GM12872 (cell line): ENCODE results near the gene SOCS1.

Experiments used
- TF ChIP-seq, protein P1 (sequence below): IDR thresholded peaks from 3 replicates; pipeline ENCODE4 v1.5.1; 2011; ENCODE audit warnings: low read depth, mild to moderate bottlenecking, low read length, moderate library complexity; ENCODE audit not compliant: insufficient read depth

Gene SOCS1

DNA sequence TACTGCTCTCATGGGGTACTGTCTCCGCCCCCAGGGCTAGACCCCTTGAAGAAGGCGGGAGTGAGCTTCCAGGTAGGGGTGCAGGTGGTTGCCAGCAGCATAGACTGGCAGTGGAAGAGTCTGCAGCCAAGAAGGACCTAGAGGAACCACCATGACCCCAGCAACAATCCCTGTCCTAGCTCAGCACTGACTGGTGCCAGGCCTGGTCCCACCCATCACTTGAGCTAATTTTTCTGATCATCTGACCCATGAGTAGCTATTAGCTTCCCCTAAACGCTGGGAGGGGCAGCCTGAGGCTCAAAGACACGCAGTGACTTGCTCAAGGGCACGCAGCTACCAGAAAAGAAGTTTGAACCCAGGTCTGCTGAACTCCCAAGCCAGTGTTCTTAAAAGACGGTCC is 16.5 kb upstream of the SOCS1 start:
- TF ChIP-seq, protein P1, sequence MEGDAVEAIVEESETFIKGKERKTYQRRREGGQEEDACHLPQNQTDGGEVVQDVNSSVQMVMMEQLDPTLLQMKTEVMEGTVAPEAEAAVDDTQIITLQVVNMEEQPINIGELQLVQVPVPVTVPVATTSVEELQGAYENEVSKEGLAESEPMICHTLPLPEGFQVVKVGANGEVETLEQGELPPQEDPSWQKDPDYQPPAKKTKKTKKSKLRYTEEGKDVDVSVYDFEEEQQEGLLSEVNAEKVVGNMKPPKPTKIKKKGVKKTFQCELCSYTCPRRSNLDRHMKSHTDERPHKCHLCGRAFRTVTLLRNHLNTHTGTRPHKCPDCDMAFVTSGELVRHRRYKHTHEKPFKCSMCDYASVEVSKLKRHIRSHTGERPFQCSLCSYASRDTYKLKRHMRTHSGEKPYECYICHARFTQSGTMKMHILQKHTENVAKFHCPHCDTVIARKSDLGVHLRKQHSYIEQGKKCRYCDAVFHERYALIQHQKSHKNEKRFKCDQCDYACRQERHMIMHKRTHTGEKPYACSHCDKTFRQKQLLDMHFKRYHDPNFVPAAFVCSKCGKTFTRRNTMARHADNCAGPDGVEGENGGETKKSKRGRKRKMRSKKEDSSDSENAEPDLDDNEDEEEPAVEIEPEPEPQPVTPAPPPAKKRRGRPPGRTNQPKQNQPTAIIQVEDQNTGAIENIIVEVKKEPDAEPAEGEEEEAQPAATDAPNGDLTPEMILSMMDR: no peak

DNA sequence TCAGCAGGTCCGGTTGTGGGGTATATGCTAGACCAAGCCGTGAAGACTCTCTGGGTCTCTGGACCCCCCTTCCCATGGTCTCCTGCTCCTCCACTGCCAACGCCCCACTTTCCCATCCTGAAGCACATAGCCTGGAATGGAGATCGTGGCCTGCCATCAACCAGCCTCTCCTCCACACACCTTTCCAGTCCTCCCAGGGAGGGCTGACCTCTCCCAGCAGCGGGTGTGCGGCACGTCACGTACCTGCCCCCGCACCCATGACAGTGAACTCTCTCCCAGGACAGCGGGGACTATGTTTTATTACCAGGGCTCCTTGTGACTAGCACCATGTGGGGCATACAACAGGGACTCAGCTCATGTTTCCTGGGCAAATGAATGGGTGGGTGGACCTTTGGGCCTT is 15.6 kb upstream of the SOCS1 start:
- TF ChIP-seq, protein P1: no peak

DNA sequence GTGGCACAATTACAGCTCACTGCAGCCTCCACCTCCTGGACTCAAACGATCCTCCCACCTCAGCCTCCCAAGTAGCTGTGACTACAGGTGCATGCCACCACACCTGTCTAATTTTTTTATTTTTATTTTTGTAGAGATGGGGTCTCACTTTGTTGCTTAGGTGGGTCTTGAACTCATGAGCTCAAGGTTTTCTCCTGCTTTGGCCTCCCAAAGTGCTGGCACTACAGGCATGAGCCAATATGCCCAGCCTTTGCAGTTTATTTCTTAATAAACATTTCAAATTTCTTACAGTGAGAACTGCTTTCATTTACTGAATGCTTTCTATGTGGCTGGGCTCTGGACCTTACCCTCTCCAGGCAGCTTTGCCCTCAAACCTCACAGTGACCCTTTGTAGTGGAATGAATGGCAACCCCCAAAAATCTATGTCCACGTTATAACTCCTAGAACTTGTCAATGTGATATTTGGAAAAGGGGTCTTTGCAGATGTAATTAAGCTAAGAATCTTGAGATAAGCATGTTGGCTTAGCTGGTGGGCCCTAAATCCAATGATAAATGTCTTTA is 14.7 kb upstream of the SOCS1 start:
- TF ChIP-seq, protein P1: no peak

DNA sequence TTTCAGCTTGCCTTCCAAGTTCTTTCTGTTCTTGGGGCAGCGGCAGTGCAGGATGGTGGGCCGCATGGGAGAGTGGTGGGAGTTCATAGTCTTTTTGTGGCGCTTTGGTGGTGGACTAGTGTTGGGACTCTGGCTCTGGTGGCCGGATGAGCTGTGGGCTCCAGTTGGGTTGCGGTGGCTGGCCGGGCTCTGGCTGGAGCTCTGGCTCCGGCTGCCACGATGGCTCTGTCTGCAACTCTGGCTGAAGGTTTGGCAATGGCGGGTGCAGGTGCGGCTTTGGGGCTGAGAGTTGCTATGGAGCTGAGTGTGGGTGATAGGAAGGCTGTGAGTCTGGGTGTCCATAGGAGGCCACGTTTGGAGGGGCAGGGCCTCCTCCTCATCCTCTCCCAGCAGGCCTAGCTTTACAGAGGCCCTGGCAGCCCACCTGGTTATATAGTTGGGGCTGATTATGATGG is 12.9 kb upstream of the SOCS1 start, which contains the start of gene TNP2:
TSS of gene TNP2 (minus strand) at position 405 of the 455 bp plus-strand sequence. CDS start at position 342, 63 bp downstream.
- TF ChIP-seq, protein P1: no peak

DNA sequence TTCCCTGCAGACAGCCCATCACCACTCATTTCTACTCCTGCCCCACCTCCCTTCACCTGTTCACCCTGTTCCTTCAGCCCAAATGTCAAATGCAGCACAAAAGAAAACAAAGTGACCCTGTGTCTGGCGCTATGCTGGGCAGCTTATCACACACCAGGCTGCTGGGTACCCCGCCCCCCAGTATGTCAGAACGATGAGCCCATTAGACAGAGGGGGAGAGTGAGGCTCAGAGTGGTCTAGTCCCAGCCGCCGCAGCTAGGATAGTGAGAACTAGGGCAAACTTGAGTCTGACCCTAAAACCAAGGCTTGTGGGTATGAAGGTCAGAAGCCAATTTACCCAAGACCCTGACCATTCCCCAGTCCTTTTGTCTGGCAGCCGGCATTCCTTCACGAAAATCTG is 9.1 kb upstream of the SOCS1 start:
- TF ChIP-seq, protein P1: no peak

DNA sequence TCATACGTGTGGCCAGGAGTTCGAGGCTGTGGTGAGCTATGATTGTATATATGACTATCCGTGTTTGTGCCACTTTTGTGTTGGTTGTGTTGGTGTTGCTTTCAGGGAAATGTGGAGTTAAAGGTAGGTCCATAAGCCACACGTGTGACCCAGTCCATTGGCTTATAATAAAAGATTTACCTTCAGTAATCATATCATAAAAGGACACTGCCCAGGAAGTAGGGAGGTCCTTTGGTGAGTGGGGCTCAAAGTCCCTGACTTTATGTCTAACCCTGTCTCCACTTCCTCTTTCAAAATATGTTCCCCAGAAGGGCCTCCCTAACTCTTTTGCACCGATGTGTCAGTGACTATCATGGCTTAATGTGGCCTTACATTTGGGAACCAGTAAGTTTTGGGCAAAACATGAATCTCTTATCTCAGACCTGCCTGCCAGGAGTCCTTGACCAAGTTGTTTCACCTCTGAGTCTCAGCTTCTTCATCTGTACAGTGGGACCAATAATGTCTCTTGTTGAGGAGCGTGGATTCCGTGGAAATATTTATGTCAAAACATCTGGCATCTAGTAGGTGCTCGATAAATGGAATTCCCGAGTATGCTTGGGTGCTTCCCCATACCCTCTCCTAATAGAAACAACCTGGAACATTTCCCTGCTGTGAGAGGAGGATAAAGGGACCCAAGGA is 8.3 kb upstream of the SOCS1 start:
- TF ChIP-seq, protein P1: no peak

DNA sequence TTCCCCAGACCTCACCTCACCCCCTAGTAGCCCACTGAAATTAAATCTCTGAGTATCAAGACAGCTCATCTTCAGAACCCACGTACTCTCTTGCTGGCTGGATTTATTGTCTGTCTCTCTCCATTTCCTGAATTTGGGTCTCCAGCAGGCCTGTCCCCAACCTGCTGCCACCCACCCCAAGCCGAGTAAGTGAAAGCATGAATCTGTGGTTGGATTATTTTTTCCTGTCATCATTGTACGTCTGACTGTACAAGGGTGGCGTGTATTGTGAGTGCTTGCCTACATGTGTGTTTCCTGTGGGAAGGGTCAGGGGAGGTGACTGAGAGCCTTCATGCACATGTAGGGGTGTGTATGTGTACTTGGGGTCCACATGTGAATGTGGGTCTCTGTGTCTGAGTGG is 7.7 kb upstream of the SOCS1 start:
- TF ChIP-seq, protein P1: no peak
